T follicular helper cell (primary cell): ENCODE measurements around the gene MUS81.
A peak's percentile ranks its signal among the peaks of the same experiment; 100 is the strongest.
"Not testable (repeated sequence)": the region's sequence is repeated elsewhere in the genome, so short reads cannot be mapped to it uniquely, and the experiment has no call there.

Experiments
- DNase-seq: peaks from one replicate; pipeline ENCODE4 v3.0.0-alpha.2; 2020; ENCODE audit warnings: low read depth

Gene MUS81

DNA sequence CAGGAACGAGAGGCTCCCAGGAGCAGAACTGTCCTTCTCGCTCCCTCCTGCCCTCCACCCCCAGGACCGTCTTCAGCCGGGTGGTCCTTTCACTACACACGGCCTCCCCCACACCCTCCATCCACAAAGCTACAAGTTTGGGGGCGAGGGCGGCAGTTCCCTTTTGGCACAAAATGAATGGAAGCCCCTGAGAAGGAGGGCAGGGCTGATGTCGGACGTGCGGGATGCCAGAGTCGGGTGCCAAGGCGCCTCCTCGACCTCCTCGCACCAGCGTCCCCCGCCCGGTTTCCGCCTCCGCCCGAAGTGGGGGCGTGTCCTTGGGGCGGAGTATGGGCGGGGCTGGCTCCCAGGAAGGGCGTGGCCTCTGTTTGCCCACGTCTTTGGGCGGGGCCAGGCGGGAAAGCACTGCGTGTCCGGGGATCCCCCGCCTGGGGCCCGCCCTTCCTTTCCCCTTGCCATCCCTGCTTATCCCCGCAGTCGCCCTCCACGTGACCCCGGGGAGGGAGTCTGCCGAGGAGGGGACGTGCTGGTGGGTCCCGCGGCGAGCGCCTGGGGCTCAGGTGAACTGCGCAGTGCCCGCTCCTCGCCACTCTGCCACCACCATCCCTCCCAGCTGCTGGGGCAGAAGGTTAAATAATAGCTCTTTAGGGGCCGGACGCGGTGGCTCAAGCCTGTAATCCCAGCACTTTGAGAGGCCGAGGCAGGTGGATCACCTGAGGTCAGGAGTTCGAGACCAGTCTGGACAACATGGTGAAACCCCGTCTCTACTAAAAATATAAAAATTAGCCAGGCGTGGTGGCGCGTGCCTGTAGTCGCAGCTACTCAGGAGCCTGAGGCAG, 13.3 kb downstream of the MUS81 start:
- DNase-seq = peak; percentile 93

GRCh38 chr11:65879617-65880016, 19.4 kb downstream of the MUS81 start, which contains the start of gene CTSW:
TSS of gene CTSW (plus strand) at chr11:65879837. CDS start at chr11:65879855, 18 bp downstream.
- DNase-seq = no peak

GRCh38 chr11:65880027-65880426, 19.8 kb downstream of the MUS81 start:
- no peak for DNase-seq

GRCh38 chr11:65880844-65881421, 20.7 kb downstream of the MUS81 start:
- no peak for DNase-seq

GRCh38 chr11:65882120-65883057, 22.2 kb downstream of the MUS81 start:
- no peak for DNase-seq

DNA sequence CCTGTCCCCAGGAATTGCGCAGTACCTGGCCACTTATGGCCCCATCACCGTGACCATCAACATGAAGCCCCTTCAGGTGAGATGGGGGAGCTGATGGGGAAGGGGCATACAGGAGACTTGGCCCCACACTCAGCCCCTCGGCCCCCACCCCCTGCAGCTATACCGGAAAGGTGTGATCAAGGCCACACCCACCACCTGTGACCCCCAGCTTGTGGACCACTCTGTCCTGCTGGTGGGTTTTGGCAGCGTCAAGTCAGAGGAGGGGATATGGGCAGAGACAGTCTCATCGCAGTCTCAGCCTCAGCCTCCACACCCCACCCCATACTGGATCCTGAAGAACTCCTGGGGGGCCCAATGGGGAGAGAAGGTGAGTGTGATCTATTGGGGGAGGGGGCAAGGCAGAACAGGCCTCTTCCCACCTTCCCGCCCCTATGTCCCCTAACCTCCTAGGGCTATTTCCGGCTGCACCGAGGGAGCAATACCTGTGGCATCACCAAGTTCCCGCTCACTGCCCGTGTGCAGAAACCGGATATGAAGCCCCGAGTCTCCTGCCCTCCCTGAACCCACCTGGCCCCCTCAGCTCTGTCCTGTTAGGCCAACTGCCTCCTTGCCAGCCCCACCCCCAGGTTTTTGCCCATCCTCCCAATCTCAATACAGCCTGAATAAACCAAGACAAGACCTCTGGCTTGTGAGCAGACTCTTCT, 23.0 kb downstream of the MUS81 start:
- no peak for DNase-seq

- no peak for DNase-seq
These were observed 23.8 kb downstream of the MUS81 start for GRCh38 chr11:65883786-65884715.

GRCh38 chr11:65884716-65885092, 24.5 kb downstream of the MUS81 start:
- DNase-seq = peak; percentile 75

DNA sequence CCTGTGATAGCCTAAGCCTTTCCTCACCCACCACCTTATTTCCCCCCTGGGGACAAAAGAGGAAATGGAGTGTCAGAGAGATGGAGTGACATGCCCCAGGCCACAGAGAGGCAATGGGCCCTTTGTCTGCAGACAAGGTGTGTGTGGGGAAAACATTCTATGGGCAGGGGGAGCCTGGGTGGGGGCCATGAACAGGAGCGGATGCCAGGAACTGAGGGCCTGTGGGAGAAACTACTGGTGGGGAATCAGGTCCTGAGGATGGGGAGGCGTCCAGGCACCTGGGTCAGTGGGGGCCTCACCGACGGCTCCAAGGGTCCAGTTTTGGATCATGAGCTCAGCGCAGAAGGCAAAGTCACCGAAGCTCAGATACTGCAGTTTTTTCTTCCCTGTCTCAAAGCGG, 25.0 kb downstream of the MUS81 start:
- DNase-seq = no peak

GRCh38 chr11:65885808-65886536, 25.7 kb downstream of the MUS81 start:
- DNase-seq = no peak

- no peak for DNase-seq
These were observed 26.8 kb downstream of the MUS81 start for GRCh38 chr11:65886826-65887722.

DNA sequence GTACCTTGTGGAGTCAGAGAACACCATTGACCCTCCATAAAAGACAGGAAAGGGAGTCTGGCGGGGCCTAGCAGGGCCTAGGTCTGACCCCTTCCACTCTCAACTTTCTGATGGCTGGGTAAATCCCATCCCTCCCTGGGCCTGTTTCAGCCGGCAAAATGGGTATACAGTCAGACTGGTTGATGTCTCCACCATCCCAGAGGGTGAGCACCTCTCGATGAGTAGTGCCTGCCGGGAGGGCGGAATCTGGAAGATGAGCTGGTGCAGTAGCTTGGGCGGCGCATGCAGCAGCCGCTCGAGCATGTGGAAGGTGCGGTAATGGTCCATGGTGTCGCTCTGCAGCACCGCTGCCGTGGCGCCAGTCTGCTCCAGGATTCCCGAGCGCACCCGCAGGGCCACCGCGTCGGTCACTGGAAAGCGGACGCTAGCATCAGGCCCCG, 27.5 kb downstream of the MUS81 start:
- no peak for DNase-seq

DNA sequence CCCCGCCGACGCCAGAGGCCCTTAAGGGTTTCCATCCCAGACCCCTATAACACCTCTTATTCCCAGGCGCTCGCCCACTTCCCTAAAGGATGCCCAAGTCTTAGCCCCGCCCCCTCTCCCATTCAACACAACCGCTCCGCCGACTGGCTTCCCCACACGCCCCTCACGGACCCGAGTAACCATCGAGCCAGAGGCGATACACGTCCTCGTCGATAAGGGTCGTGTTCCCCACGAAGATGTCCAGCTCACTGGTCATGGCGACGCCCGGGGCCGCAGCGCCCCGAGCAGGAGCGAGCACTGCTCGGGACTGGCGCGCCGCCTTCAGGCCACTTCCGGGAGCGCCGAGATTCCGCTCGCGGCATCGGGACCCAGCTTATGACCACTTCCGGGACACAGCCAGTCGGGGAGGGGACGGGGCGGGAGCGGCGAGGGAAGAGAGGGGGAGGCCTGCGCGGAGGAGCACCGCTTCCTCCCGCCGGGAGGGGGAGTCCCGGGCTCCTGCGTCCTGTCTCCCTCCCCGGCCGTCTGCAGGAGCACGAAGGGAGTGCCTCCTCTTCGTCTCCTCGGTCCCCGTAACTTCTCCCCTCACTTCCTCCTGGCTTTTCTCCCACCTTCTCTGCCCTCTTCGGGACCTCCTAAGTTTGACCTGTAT, 28.1 kb downstream of the MUS81 start, which contains the start of gene FIBP:
Gene FIBP (minus strand): TSS at position 309 of the 652 bp plus-strand sequence. CDS start 53 bp downstream, at position 256.
- DNase-seq = peak; percentile 94

- DNase-seq = peak; percentile 98
These were observed 30.3 kb downstream of the MUS81 start, which contains the start of gene CCDC85B for GRCh38 chr11:65890324-65891218. TSS of gene CCDC85B (plus strand) at chr11:65890673. CDS start at chr11:65890784, 111 bp downstream.

DNA sequence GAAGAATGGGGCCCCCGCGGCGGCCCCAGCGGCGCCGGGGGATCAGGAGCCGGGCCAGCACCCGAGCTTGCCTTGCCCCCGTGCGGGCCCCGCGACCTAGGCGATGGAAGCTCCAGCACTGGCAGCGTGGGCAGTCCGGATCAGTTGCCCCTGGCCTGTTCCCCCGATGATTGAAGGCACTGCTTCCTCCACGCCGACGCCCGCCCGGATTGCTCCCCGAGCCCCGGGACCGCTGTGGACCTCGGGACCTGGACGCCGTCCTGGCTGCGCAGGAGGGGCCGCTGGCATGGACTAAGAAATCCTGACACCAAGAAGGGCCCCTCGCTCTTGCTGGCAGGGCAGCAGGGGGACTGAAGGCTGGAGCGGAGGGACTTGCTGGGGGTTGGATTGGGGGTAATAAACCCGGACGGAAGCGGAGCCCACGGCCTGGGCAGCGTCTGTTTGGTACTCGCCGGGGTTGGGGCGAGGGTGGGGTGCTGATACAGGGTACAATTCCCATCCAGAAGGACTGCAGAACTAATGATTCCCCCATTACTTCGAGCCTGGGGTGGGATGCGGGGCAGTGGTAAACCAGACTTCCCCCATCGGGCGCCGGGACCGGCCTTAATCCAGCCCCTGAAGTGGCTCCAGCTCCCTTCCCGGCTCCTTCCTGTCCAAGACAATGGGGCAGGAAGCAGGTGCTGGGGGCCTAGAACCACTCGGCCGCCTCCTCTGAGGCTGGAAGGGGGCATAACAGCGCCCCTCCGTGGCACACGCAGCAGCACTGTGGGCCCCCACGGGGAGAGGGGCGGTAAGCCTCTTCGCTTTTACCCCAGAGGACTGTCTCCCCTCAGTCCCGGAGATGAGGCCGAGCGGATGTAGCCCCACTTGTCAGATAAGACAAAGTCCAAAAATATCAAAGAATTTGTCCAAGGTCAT, 31.2 kb downstream of the MUS81 start:
- DNase-seq = no peak

GRCh38 chr11:65892137-65892540, 31.9 kb downstream of the MUS81 start:
- DNase-seq = not testable (repeated sequence)
